HG02840 (cell line): ENCODE results near the gene SRP68.

Source experiments
- ATAC-seq: cut with Tn5 transposase; IDR thresholded peaks from one replicate; pipeline ENCODE4 v1.9.1; 2021; ENCODE audit warnings: mild to moderate bottlenecking, moderate library complexity, moderate number of reproducible peaks; ENCODE audit not compliant: unreplicated experiment, low FRiP score

SRP68 gene

DNA sequence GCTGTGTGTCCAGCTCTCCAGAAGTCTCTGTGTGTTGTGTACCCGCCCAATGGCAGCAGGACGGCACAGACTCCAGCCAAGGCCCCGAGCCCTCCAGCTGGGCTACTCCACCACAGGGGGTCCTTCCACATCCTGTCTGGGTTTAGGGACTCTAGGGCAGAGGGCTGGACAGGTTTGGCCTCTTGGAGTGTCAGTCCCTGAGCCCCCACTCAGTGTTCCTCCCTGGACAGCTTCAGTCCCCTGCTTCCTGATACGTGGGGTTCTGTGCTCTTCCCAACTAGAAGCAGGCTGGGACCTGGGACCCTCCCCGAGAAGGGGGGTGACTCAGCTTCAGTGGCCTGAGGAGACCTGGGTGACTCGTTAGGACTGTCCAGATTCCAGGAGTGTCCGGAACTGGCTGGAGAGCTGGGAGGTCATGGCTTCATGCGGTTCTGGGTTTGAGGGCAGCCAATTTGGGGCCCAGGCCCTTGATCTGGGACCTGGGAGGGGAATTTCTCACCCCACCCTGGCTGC, 67.5 kb downstream of the SRP68 start:
- ATAC-seq = no peak

DNA sequence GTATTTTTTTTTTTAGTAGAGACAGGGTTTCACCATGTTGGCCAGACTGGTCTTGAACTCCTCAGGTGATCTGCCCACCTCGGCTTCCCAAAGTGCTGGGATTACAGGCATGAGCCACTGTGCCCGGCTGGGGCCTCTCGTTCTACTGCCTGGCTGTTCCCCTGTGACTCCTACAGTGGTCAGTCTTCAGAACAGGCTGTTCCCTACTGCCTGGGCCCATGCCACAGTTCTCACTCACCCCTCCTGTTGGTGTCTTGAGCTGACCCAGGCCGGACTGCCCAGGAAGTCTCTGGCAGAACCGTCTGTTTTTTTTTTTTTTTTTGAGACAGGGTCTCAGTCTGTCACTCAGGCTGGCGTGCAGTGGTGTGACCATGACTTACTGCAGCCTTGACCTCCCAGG, 68.4 kb downstream of the SRP68 start:
- ATAC-seq = no peak

DNA sequence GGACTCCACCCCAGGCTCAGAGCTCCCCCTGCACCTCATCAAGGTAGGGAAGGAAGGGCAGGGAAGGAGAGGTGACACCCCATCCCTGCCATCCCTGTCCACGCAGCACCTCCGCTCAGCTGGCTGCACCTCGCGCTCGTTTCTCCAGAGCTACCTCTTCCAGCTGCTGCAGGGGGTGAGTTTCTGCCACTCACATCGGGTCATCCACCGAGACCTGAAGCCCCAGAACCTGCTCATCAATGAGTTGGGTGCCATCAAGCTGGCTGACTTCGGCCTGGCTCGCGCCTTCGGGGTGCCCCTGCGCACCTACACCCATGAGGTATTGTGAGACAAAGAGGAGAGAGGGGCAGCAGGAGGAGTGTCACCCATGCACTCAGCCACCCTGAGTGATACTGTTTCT, 70.2 kb downstream of the SRP68 start:
- no peak for ATAC-seq

DNA sequence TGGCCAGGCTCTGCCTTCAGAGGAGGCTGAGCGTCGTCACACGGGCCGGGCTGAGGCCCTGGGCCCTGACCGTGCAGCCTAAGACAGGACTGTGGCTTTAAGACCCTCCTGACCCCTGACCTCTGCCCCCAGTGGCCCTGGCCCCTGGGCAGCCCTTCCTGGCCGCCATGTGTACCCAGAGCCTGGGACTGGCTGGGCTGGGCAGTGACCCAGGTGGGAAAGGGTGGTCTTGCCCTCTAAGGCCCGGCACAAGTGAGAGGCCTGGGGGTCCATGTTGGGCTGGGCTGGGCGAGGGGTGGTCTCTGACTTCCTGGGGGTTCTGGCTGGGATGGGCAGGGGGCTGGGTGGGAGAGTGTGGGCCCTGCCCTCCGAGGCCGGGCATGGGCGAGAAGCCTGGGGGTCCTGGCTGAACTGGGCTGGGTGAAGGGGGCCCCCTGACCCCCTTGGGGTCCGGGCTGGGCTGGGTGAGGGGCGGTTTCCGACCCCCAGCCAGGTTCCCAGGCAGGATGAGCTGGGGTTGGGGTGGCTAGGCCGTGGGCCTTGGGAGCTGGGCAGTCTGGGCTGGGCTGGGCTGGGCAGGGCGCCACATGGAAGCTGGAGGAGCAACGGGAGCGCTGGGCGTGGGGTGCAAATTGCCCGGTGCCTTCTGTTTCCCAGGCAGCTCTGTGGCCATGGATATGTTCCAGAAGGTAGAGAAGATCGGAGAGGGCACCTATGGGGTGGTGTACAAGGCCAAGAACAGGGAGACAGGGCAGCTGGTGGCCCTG, 71.4 kb downstream of the SRP68 start, which contains the start of gene CDK3:
Gene CDK3 (plus strand): TSS at position 101 of the 767 bp plus-strand sequence. CDS start 571 bp downstream, at position 672.
- no peak for ATAC-seq

DNA sequence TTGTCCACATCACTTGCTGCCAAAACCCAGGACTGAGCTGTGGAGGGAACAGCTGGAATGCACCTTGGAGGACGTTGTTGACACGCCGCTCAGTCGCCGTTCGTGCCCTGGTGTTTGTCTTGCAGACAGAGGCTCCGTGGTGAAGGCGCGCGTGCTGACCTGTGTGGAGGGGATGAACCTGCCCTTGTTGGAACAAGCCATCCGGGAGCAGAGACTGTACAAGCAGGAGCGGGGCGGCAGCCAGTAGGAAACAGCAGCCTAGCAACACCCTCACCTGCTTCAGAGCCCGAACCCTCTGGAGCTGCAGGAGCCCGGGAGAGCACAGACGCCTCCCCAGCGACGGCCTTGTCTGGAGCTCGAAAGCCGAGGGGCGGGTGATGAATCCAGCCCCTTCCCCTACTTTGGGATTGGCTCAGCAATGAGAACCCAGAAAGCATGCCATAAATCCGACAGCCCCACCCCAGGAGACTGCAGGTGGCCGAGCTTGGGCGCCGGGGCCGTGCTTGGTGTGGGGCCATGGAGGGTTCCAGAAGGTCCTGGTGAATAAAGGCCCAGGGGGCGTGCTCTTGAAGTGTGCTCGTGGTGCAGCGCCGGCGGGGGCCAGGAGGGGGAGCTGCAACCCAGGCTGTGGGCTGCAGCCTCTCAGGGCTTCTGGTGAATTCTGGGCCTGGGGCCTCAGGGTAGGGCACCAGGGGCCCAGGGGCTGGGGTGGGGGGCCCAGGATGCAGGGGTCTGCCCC, 72.1 kb downstream of the SRP68 start:
- no peak for ATAC-seq

DNA sequence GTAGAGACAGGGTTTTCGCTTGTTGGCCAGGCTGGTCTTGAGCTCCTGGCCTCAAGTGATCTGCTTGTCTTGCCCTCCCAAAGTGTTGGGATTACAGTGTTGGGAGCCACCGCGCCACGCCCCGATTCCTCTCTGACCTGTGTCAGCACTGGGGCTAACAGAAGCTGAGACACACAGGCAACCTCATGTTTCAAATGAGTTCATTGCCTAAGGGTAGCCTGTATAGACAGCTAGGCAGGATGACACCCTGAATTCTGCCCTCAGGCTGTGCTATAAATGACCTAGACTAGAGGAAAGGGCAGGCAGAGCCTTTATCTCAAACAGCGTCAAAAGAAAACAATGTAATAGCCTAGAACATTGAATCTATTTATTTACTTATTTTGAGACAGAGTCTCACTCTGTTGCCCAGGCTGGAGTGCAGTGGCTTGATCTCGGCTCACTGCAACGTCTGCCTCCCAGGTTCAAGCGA, 74.0 kb downstream of the SRP68 start:
- ATAC-seq = no peak

DNA sequence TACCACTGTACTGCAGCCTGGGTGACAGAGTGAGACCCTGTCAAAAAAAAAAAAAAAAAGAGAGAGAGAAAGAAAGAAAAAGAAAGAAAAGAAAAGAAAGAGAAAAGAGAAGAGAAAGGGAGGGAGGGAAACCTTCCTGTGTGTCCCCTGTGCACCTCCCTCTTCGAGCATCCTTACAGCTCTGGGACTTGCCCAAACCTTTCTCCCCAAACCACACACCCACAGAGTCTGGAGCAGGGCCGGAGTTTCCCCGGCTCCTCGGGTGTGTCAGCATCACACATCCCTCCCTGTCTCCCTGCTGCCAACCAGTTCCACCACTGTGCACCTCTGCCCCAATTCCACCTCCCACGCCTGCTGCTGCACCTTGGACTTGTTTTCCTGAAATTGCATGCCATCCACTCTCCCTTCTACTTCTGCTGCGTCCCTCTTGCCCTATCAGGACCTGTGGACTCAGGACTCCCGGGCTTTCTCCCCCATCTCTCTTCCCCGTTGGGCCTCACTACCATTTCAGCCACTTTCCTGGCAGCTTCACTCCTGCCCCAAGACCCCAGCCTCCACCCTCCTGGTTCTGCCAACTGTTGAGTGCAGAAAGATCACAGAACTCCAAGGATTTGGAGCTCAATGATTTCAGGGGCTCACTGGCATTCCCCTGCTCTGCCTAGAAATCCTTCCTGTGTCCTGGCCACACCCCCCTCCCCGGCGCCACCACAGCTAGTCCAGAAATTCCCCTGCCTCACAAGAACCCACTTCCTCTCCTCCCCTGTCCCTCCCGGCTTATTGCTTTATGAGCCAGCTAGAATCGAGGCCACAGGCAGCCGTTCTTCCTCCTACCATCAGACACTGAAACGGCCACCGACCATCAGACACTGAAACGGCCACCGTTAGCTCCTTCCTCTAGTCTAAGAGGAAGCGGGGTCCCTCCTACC, 75.4 kb downstream of the SRP68 start:
- ATAC-seq = no peak

DNA sequence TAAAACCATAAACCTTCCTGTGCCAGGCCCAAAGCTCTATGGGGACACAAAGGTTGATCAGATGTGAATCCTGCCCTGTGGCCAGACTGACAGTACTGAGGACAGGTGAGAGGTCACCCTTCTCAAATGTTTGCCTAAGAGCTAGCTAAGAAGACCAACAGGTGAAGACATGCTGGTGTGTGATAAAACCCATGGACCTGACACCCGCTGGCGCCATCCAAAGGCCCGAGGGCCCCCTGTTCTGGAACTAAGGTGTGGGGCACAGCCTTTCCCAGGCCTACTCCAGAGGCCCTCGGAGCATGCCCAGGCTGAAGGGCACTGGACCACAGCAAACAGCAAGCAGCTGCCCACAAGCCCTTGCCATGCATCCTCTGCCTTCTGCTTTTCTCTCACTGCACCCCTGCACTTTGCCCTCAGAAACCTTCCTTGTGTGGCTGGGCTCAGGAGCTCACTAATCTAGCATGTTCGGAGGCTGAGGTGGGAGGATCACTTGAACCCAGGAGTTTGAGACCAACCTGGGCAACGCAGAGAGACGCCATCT, 76.9 kb downstream of the SRP68 start:
- no peak for ATAC-seq

DNA sequence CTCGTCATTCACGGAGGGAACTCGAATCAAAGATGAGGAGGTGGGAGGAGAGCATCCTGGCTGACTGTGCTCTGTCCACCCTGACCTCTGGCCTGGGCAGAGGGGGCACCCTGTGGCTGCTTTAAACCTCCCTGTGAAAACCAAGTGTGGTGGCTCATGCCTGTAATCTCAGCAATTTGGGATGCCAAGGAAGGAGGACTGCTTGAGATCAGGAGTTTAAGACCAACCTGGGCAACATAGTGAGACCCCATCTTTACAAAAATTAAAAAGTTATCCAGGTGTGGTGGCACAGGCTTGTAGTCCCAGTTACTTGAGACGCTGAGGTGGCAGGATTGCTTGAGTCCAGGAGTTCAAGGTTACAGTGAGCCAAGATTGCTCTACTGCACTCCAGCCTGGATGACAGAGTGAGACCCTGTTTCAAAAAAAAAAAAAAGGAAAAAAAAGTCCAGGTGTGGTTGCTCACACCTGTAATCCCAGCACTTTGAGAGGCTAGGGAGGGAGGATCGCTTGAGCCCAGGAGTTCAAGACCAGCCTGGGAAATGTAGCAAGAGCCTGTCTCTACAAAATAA, 77.4 kb downstream of the SRP68 start:
- ATAC-seq = no peak

DNA sequence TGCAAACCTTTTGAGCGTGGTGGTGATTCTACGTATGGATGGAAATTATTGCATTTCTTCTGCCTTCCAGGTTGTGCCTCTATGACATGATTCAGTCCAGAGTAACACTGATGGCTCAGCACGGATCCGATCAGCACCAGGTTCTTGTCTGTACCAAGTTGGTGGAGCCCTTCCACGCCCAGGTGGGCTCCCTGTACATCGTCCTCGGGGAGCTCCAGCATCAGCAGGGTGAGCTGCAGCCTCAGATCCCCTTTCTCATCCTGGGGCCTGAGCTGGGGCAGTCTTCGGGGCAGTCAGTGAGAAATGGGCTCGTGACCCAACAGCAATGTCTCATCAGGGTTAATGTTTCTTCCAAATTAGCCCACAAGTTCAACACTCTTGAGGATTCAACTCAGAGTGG, 80.9 kb downstream of the SRP68 start:
- ATAC-seq = no peak
